ENCODE results near the gene TTC38. TPM values are rescaled to one million over a fixed set of nuclear protein-coding genes. Genes with fewer than 3 reads are reported as not detected.
A peak's percentile ranks its signal among the peaks of the same experiment; 100 is the strongest.

The TTC38 gene
- polyA plus RNA-seq = 1 to 10 TPM; 6.7 to 9.5 TPM

GRCh38 chr22:46267431-46268279 lies at the start of gene TTC38:
Gene TTC38, plus strand, starts transcription at chr22:46268008. Its CDS starts 32 bp downstream, at chr22:46268040.
- 1% methylated on average over 65 to 74 of the region's 74 CpGs for WGBS, 2 donors
- no peaks in the 10 kb centered on the region for H3K27me3 ChIP-seq (ENCODE audit: control insufficient read depth in 1 of 2, insufficient read depth in 2 of 2, low read length in 2 of 2)
- H3K36me3 ChIP-seq (ENCODE audit: control insufficient read depth in 2 of 2, insufficient read depth in 2 of 2, low read length in 1 of 2) = peaks cover 0 to 4% of the 10 kb centered on the region in 2 donors
- peak within 1 kb of the TSS; percentile 75 to 78 for H3K27ac ChIP-seq (ENCODE audit: low read depth in 2 of 2, low read length in 1 of 2)
- peak within 1 kb of the TSS; percentile 58 to 74 for H3K4me3 ChIP-seq (ENCODE audit: low read depth in 1 of 2, low read length in 2 of 2)
- no peaks in the 10 kb centered on the region for H3K9me3 ChIP-seq (ENCODE audit: control insufficient read depth in 2 of 2, insufficient read depth in 1 of 2, low read depth in 1 of 2, low read length in 1 of 2)
- H3K4me1 ChIP-seq (ENCODE audit: control insufficient read depth in 2 of 2, insufficient read depth in 2 of 2, low read length in 1 of 2) = peaks cover 5 to 6% of the 10 kb centered on the region in 2 donors

- Histone ChIP-seq H3K27ac (ENCODE audit: low read depth in 2 of 2, low read length in 1 of 2) (no peak overlapping the region), H3K4me1 (ENCODE audit: control insufficient read depth in 2 of 2, insufficient read depth in 2 of 2, low read length in 1 of 2) (no peaks in the 10 kb centered on the region), H3K36me3 (ENCODE audit: control insufficient read depth in 2 of 2, insufficient read depth in 2 of 2, low read length in 1 of 2) (peaks cover 0 to 22% of the 10 kb centered on the region in 2 donors), H3K27me3 (ENCODE audit: control insufficient read depth in 1 of 2, insufficient read depth in 2 of 2, low read length in 2 of 2) (no peaks in the 10 kb centered on the region), H3K4me3 (ENCODE audit: low read depth in 1 of 2, low read length in 2 of 2) (no peak overlapping the region), H3K9me3 (ENCODE audit: control insufficient read depth in 2 of 2, insufficient read depth in 1 of 2, low read depth in 1 of 2, low read length in 1 of 2) (no peaks in the 10 kb centered on the region)
- 69 to 72% methylated on average over 10 of the region's 10 CpGs for WGBS, 2 donors
These were observed 48.2 kb upstream of the TTC38 start for GRCh38 chr22:46219636-46220035.

- Histone ChIP-seq H3K4me1 (ENCODE audit: control insufficient read depth in 2 of 2, insufficient read depth in 2 of 2, low read length in 1 of 2) (peaks cover 0 to 5% of the 10 kb centered on the region in 2 donors), H3K36me3 (ENCODE audit: control insufficient read depth in 2 of 2, insufficient read depth in 2 of 2, low read length in 1 of 2) (peaks cover 0 to 30% of the 10 kb centered on the region in 2 donors), H3K9me3 (ENCODE audit: control insufficient read depth in 2 of 2, insufficient read depth in 1 of 2, low read depth in 1 of 2, low read length in 1 of 2) (peaks cover 0 to 3% of the 10 kb centered on the region in 2 donors), H3K4me3 (ENCODE audit: low read depth in 1 of 2, low read length in 2 of 2) (no peak overlapping the region), H3K27me3 (ENCODE audit: control insufficient read depth in 1 of 2, insufficient read depth in 2 of 2, low read length in 2 of 2) (no peaks in the 10 kb centered on the region), H3K27ac (ENCODE audit: low read depth in 2 of 2, low read length in 1 of 2) (no peak overlapping the region)
- 88 to 91% methylated on average over 5 of the region's 5 CpGs for WGBS, 2 donors
These were observed 46.9 kb upstream of the TTC38 start for GRCh38 chr22:46220921-46221320.

- no peak overlapping the region for H3K4me3 ChIP-seq (ENCODE audit: low read depth in 1 of 2, low read length in 2 of 2)
- 88 to 91% methylated on average over 23 of the region's 23 CpGs for WGBS, 2 donors
- peaks cover 0 to 5% of the 10 kb centered on the region in 2 donors for H3K4me1 ChIP-seq (ENCODE audit: control insufficient read depth in 2 of 2, insufficient read depth in 2 of 2, low read length in 1 of 2)
- H3K9me3 ChIP-seq (ENCODE audit: control insufficient read depth in 2 of 2, insufficient read depth in 1 of 2, low read depth in 1 of 2, low read length in 1 of 2) = peaks cover 0 to 3% of the 10 kb centered on the region in 2 donors
- H3K27ac ChIP-seq (ENCODE audit: low read depth in 2 of 2, low read length in 1 of 2) = no peak overlapping the region
- H3K27me3 ChIP-seq (ENCODE audit: control insufficient read depth in 1 of 2, insufficient read depth in 2 of 2, low read length in 2 of 2) = no peaks in the 10 kb centered on the region
- peaks cover 0 to 22% of the 10 kb centered on the region in 2 donors for H3K36me3 ChIP-seq (ENCODE audit: control insufficient read depth in 2 of 2, insufficient read depth in 2 of 2, low read length in 1 of 2)
These were observed 43.5 kb upstream of the TTC38 start for GRCh38 chr22:46224044-46224897.

- WGBS, 2 donors = 82 to 88% methylated on average over 10 of the region's 10 CpGs
- Histone ChIP-seq H3K27ac (ENCODE audit: low read depth in 2 of 2, low read length in 1 of 2) (no peak overlapping the region), H3K4me1 (ENCODE audit: control insufficient read depth in 2 of 2, insufficient read depth in 2 of 2, low read length in 1 of 2) (peaks cover 0 to 5% of the 10 kb centered on the region in 2 donors), H3K4me3 (ENCODE audit: low read depth in 1 of 2, low read length in 2 of 2) (no peak overlapping the region), H3K27me3 (ENCODE audit: control insufficient read depth in 1 of 2, insufficient read depth in 2 of 2, low read length in 2 of 2) (no peaks in the 10 kb centered on the region), H3K9me3 (ENCODE audit: control insufficient read depth in 2 of 2, insufficient read depth in 1 of 2, low read depth in 1 of 2, low read length in 1 of 2) (peaks cover 0 to 3% of the 10 kb centered on the region in 2 donors), H3K36me3 (ENCODE audit: control insufficient read depth in 2 of 2, insufficient read depth in 2 of 2, low read length in 1 of 2) (peaks cover 0 to 15% of the 10 kb centered on the region in 2 donors)
These were observed 42.9 kb upstream of the TTC38 start for GRCh38 chr22:46224898-46225290.

GRCh38 chr22:46225631-46226030 lies 42.2 kb upstream of the TTC38 start:
- WGBS, 2 donors = 87 to 94% methylated on average over 7 of the region's 7 CpGs
- Histone ChIP-seq H3K4me1 (ENCODE audit: control insufficient read depth in 2 of 2, insufficient read depth in 2 of 2, low read length in 1 of 2) (peaks cover 0 to 5% of the 10 kb centered on the region in 2 donors), H3K4me3 (ENCODE audit: low read depth in 1 of 2, low read length in 2 of 2) (no peak overlapping the region), H3K27ac (ENCODE audit: low read depth in 2 of 2, low read length in 1 of 2) (no peak overlapping the region), H3K36me3 (ENCODE audit: control insufficient read depth in 2 of 2, insufficient read depth in 2 of 2, low read length in 1 of 2) (peaks cover 0 to 15% of the 10 kb centered on the region in 2 donors), H3K9me3 (ENCODE audit: control insufficient read depth in 2 of 2, insufficient read depth in 1 of 2, low read depth in 1 of 2, low read length in 1 of 2) (peaks cover 0 to 3% of the 10 kb centered on the region in 2 donors), H3K27me3 (ENCODE audit: control insufficient read depth in 1 of 2, insufficient read depth in 2 of 2, low read length in 2 of 2) (no peaks in the 10 kb centered on the region)

GRCh38 chr22:46226577-46226976 lies 41.2 kb upstream of the TTC38 start:
- no peak overlapping the region for H3K4me3 ChIP-seq (ENCODE audit: low read depth in 1 of 2, low read length in 2 of 2)
- H3K27ac ChIP-seq (ENCODE audit: low read depth in 2 of 2, low read length in 1 of 2) = no peak overlapping the region
- H3K4me1 ChIP-seq (ENCODE audit: control insufficient read depth in 2 of 2, insufficient read depth in 2 of 2, low read length in 1 of 2) = peaks cover 0 to 5% of the 10 kb centered on the region in 2 donors
- no peaks in the 10 kb centered on the region for H3K27me3 ChIP-seq (ENCODE audit: control insufficient read depth in 1 of 2, insufficient read depth in 2 of 2, low read length in 2 of 2)
- peaks cover 0 to 12% of the 10 kb centered on the region in 2 donors for H3K36me3 ChIP-seq (ENCODE audit: control insufficient read depth in 2 of 2, insufficient read depth in 2 of 2, low read length in 1 of 2)
- peaks cover 0 to 3% of the 10 kb centered on the region in 2 donors for H3K9me3 ChIP-seq (ENCODE audit: control insufficient read depth in 2 of 2, insufficient read depth in 1 of 2, low read depth in 1 of 2, low read length in 1 of 2)
- 94% methylated on average over 7 of the region's 7 CpGs for WGBS, 2 donors

GRCh38 chr22:46229701-46230100 lies 38.1 kb upstream of the TTC38 start:
- Histone ChIP-seq H3K36me3 (ENCODE audit: control insufficient read depth in 2 of 2, insufficient read depth in 2 of 2, low read length in 1 of 2) (peaks cover 0 to 20% of the 10 kb centered on the region in 2 donors), H3K27ac (ENCODE audit: low read depth in 2 of 2, low read length in 1 of 2) (no peak overlapping the region)

GRCh38 chr22:46230262-46230901 lies 37.4 kb upstream of the TTC38 start:
- Histone ChIP-seq H3K27ac (ENCODE audit: low read depth in 2 of 2, low read length in 1 of 2) (no peak overlapping the region), H3K9me3 (ENCODE audit: control insufficient read depth in 2 of 2, insufficient read depth in 1 of 2, low read depth in 1 of 2, low read length in 1 of 2) (peaks cover 0 to 2% of the 10 kb centered on the region in 2 donors), H3K27me3 (ENCODE audit: control insufficient read depth in 1 of 2, insufficient read depth in 2 of 2, low read length in 2 of 2) (no peaks in the 10 kb centered on the region), H3K4me1 (ENCODE audit: control insufficient read depth in 2 of 2, insufficient read depth in 2 of 2, low read length in 1 of 2) (peaks cover 0 to 4% of the 10 kb centered on the region in 2 donors), H3K4me3 (ENCODE audit: low read depth in 1 of 2, low read length in 2 of 2) (no peak overlapping the region), H3K36me3 (ENCODE audit: control insufficient read depth in 2 of 2, insufficient read depth in 2 of 2, low read length in 1 of 2) (peaks cover 0 to 16% of the 10 kb centered on the region in 2 donors)
- WGBS, 2 donors = 86 to 89% methylated on average over 13 of the region's 13 CpGs

More at GRCh38 chr22:46229701-46230100, 38.1 kb upstream of the TTC38 start:
- Histone ChIP-seq H3K4me1 (ENCODE audit: control insufficient read depth in 2 of 2, insufficient read depth in 2 of 2, low read length in 1 of 2) (peaks cover 0 to 5% of the 10 kb centered on the region in 2 donors), H3K27me3 (ENCODE audit: control insufficient read depth in 1 of 2, insufficient read depth in 2 of 2, low read length in 2 of 2) (no peaks in the 10 kb centered on the region), H3K4me3 (ENCODE audit: low read depth in 1 of 2, low read length in 2 of 2) (no peak overlapping the region), H3K9me3 (ENCODE audit: control insufficient read depth in 2 of 2, insufficient read depth in 1 of 2, low read depth in 1 of 2, low read length in 1 of 2) (peaks cover 0 to 3% of the 10 kb centered on the region in 2 donors)
- WGBS, 2 donors = 90 to 93% methylated on average over 8 of the region's 8 CpGs

All from esophagus (tissue), 2 donors.